Lung (tissue), 12 donors: ENCODE measurements around the gene BOLL. TPM values are rescaled to one million over a fixed set of nuclear protein-coding genes. Genes with fewer than 3 reads are reported as not detected.

Experiments
- ATAC-seq: fragments of 200-7000 bp; cut with Tn5 transposase; one replicate; pipeline ENCODE4 v1.9.1; 2020; ENCODE audit warnings: moderate number of reproducible peaks; ENCODE audit not compliant: insufficient read depth, low FRiP score
- DNase-seq, 3 donors: peaks; one replicate each; pipeline ENCODE4 v3.0.0-alpha.2; 2013 to 2017
- H3K27ac ChIP-seq, 2 donors: one replicate each; pipeline ENCODE4 v1.5.1; 2013; ENCODE audit warnings: mild to moderate bottlenecking in 2 of 2, moderate library complexity in 2 of 2, control low read depth in 1 of 2, inconsistent platforms in 1 of 2, low read depth in 1 of 2, low read length in 1 of 2
- H3K27me3 ChIP-seq, 3 donors: one replicate each; pipeline ENCODE4 v1.5.1; 2013; ENCODE audit warnings: low read length in 2 of 3; ENCODE audit not compliant: control insufficient read depth in 3 of 3, insufficient read depth in 3 of 3
- H3K36me3 ChIP-seq, 4 donors: one replicate each; pipeline ENCODE4 v1.5.1; 2013; ENCODE audit warnings: low read length in 4 of 4, mild to moderate bottlenecking in 1 of 4, moderate library complexity in 1 of 4; ENCODE audit not compliant: control insufficient read depth in 4 of 4, insufficient read depth in 4 of 4
- H3K4me1 ChIP-seq, 5 donors: one replicate each; pipeline ENCODE4 v1.5.1; 2013; ENCODE audit warnings: low read length in 5 of 5, mild to moderate bottlenecking in 2 of 5, moderate library complexity in 1 of 5; ENCODE audit not compliant: control insufficient read depth in 5 of 5, insufficient read depth in 5 of 5
- H3K4me3 ChIP-seq: one replicate; pipeline ENCODE4 v1.5.1; 2013; ENCODE audit warnings: mild to moderate bottlenecking, control low read depth, moderate library complexity
- H3K9ac ChIP-seq, 2 donors: one replicate each; pipeline ENCODE4 v1.5.1; 2013; ENCODE audit warnings: low read length in 2 of 2, control low read depth in 1 of 2; ENCODE audit not compliant: insufficient read depth in 1 of 2
- H3K9me3 ChIP-seq, 4 donors: one replicate each; pipeline ENCODE4 v1.5.1; 2013; ENCODE audit warnings: low read length in 3 of 4, mild to moderate bottlenecking in 1 of 4, moderate library complexity in 1 of 4; ENCODE audit not compliant: control insufficient read depth in 4 of 4, insufficient read depth in 3 of 4
- WGBS, 2 donors: extraction: QIAGEN DNeasy Blood & Tissue Kit; methylation state at CpG; one replicate each; pipeline ENCODE4 v1.1.7; 2013; 5-methylcytosine and 5-hydroxymethylcytosine counted together
- polyA plus RNA-seq, 2 donors: library from polyadenylated mRNA; stranded (reverse); fragments of 200-250 nt; gene quantifications; one replicate each; pipeline ENCODE4 v1.2.1, GENCODE V29; 2013
- total RNA-seq, 2 donors: library from RNA; depleted of rRNA in 1 of 2; stranded (reverse); fragments of >200 nt in 1 of 2; gene quantifications; one replicate each; pipeline ENCODE4 v1.2.1, GENCODE V29; 2014 to 2021
- TF ChIP-seq, protein P1 (sequence below): IDR thresholded peaks from 2 replicates; pipeline ENCODE4 v1.5.1; 2012; ENCODE audit warnings: mild to moderate bottlenecking; ENCODE audit errors: control extremely low read depth, extremely low read depth
- donor health status: control.
- donor health status: control.
- donor health status: Bipolar disorder and iron deficiency.
- donor health status: healthy.
- donor health status: DM: yes; HTN: yes; CAD: no.

Gene BOLL
- total and polyA plus RNA-seq, 4 donors: not detected

DNA sequence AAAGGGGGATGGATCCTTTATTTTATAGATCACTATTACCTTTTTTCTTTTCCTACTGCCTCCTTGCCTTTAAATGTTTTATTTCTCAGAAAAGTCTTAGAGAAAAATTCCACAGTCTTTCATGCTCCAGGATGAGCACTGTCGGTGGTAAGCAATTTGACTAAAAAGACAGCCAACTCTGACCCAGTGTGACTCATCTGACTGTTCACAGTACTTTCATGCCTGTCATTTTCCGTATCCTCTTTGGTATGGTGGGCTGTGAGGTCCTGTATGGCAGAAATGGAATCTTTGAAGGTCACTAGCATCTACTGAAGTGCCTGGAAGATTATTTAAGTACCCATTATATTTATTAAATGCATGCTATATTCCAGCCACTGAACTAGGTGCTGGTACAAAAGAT lies 107.6 kb downstream of the BOLL start:
- WGBS, 2 donors: 63 to 83% methylated on average over 2 of the region's 2 CpGs
- H3K36me3 ChIP-seq: no peaks in the 10 kb centered on the region
- no peak for ATAC-seq

DNA sequence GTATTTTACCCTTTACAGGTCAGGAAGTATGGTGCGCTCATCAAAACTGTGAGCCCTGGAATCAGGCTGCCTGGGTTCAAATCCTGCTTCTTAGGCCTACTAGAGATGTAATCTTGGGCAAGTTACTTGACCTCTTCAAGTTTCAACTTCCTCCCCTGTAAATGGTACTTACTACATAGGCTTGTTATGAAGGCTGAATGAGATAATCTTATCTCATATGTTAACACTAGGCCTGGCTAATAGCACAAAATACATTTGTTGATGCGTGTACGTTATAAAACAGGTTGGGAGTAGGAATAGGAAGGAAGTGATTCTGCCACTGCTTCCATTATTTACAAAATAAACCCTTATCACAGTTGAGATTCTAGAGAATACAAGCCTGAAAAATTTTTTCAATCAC lies 108.1 kb downstream of the BOLL start:
- Histone ChIP-seq H3K27ac (no peak overlapping the region), H3K4me3 (no peak overlapping the region), H3K9me3 (no peaks in the 10 kb centered on the region), H3K9ac (no peak overlapping the region), H3K4me1 (peaks cover 0 to 17% (median 3%) of the 10 kb centered on the region in 5 donors), H3K36me3 (no peaks in the 10 kb centered on the region), H3K27me3 (no peaks in the 10 kb centered on the region)
- DNase-seq (peak in 1 of 3 donors; percentile 15), ATAC-seq (no peak)
- WGBS, 2 donors: 73 to 86% methylated on average over 3 of the region's 3 CpGs
- TF ChIP-seq, protein P1, sequence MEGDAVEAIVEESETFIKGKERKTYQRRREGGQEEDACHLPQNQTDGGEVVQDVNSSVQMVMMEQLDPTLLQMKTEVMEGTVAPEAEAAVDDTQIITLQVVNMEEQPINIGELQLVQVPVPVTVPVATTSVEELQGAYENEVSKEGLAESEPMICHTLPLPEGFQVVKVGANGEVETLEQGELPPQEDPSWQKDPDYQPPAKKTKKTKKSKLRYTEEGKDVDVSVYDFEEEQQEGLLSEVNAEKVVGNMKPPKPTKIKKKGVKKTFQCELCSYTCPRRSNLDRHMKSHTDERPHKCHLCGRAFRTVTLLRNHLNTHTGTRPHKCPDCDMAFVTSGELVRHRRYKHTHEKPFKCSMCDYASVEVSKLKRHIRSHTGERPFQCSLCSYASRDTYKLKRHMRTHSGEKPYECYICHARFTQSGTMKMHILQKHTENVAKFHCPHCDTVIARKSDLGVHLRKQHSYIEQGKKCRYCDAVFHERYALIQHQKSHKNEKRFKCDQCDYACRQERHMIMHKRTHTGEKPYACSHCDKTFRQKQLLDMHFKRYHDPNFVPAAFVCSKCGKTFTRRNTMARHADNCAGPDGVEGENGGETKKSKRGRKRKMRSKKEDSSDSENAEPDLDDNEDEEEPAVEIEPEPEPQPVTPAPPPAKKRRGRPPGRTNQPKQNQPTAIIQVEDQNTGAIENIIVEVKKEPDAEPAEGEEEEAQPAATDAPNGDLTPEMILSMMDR: no peak

More for the DNA sequence above, 107.6 kb downstream of the BOLL start:
- Histone ChIP-seq H3K9ac (no peak overlapping the region), H3K9me3 (no peaks in the 10 kb centered on the region), H3K27me3 (no peaks in the 10 kb centered on the region), H3K4me1 (peaks cover 0 to 17% (median 3%) of the 10 kb centered on the region in 5 donors), H3K4me3 (no peak overlapping the region), H3K27ac (no peak overlapping the region)
- TF ChIP-seq, protein P1: no peak
- no peak for DNase-seq

Other genes starting within 250 kb of the BOLL start
- gene RFTN2, start 109.7 kb downstream of the BOLL start, total RNA-seq: 10 to 100 TPM in 1 of 2 donors, 1 to 10 TPM in 1; 3.2 to 22.6 TPM
- under 1 TPM; 0.40 to 0.83 TPM for gene RFTN2, start 109.7 kb downstream of the BOLL start, polyA plus RNA-seq
- gene MARS2, start 80.0 kb downstream of the BOLL start, total RNA-seq: 1 to 10 TPM; 6.1 to 7.2 TPM
- gene MARS2, start 80.0 kb downstream of the BOLL start, polyA plus RNA-seq: 1 to 10 TPM; 1.9 to 5.2 TPM
- gene PLCL1, start 19.3 kb upstream of the BOLL start, total RNA-seq: 10 to 100 TPM in 1 of 2 donors, 1 to 10 TPM in 1; 4.0 to 13.0 TPM
- gene PLCL1, start 19.3 kb upstream of the BOLL start, polyA plus RNA-seq: 1 to 10 TPM; 1.1 to 1.8 TPM